CD4-positive, alpha-beta T cell treated with Interleukin-1 beta for 1 hour (primary cell): ENCODE results near the gene SMIM41.

Source experiments
- DNase-seq, 2 donors: peaks; one replicate each; pipeline ENCODE4 v3.0.0-alpha.2; 2020 to 2022

The SMIM41 gene

GRCh38 chr12:52079576-52080402 is at the start of gene SMIM41:
SMIM41 (plus strand) TSS chr12:52079704; CDS start chr12:52079780, 76 bp downstream.
- no peak for DNase-seq

GRCh38 chr12:52032446-52032803 is 47.1 kb upstream of the SMIM41 start:
- peak in 1 of 2 donors; percentile 24 for DNase-seq

DNA sequence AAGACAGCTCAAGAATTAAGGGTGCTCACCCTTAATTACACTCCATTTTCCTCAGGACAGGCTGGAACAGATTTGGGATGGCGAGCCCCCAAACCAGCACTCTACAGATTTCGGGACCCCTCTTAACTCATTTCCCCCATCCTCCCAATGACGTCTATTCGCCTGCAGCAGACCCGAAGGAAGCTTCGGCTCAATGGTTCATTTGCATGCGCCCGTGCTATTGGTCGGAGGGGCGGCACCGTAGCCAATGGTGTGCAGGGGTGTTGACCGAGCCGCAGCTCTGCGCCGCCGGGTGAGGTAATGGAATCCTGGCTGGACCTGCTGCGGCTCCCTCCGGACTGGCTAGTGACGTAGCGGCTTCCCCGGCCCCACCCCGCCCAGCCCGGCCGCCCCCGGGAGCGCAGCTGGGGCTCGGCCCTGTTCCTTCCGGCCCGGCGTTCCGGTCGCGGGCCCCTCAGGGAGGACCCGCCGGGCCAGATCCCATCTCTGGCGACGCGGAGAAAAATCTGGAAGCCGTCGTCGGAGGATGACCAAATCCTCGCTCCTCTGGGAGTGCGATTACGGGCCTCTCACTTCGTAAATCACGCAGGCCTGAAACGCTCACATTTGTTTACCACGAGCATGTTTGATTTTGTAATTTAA is 46.6 kb upstream of the SMIM41 start:
- DNase-seq: peak; percentile 91 to 95

DNA sequence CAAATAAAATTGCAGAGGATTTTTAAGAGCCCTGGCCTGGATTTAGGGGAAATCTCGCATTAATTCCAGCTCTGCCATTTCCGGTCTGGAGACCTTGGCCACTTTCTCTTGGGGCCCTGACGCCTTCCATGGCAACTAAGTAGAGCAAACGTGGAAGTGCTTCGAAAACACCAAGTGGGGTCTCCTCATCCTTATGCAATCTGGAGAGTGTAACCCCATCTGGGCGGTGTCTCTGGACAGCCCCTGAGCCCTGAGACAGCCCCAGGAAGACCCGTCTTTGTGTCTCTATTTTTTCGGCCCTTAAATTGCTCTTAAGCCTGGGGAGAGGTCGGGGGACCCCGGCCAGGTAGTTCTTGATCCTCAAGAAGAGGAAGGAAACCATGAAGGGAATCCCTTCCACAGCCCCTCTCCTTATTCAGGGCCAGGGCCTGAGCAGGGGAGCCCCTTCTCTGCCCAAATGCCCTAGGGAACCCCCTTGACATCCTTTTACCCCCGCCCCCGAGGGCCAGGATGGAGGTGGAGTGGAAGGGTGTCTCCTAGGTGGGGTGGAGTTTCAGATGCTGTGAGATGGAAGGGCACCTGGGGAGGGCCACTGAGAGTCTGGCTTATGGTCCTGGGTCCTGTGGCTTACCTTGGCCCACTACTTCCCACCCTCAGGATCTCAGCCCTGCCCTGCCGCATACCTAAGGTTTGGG is 45.9 kb upstream of the SMIM41 start:
- peak in 1 of 2 donors; percentile 31 for DNase-seq

- DNase-seq: no peak
Measured at GRCh38 chr12:52035190-52035589, 44.3 kb upstream of the SMIM41 start.

DNA sequence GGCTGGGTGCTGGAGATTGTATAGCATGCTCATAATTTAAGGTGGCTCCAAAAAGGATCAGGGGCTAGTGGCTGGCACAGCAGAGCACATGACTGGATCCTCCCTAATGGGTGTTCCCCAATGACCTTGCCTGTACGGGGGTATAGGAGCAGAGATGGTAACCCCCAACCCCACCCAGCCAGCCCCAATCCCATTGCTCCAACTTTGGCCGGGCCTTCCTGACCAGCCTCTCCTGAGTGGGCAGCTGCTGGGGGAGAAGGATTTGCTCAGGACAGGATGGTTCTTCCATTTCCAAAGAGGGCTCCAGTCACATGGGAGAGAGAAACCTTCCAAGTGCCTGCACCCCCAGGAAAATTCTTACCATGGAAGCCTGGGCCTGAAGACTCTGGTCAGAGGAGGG is 43.6 kb upstream of the SMIM41 start:
- DNase-seq: no peak

- DNase-seq: peak; percentile 95
Measured at GRCh38 chr12:52036587-52037171, 42.8 kb upstream of the SMIM41 start.

- no peak for DNase-seq
Measured at GRCh38 chr12:52037248-52037861, 42.1 kb upstream of the SMIM41 start.

- DNase-seq: no peak
Measured at GRCh38 chr12:52038447-52038846, 41.1 kb upstream of the SMIM41 start.

GRCh38 chr12:52041035-52041434 is 38.5 kb upstream of the SMIM41 start:
- no peak for DNase-seq

- peak; percentile 81 for DNase-seq
Measured at GRCh38 chr12:52041695-52042123, 37.8 kb upstream of the SMIM41 start.

- DNase-seq: no peak
Measured at GRCh38 chr12:52042706-52043385, 36.7 kb upstream of the SMIM41 start.

GRCh38 chr12:52043386-52044212 is 35.9 kb upstream of the SMIM41 start:
- no peak for DNase-seq

GRCh38 chr12:52044292-52044983 is 35.1 kb upstream of the SMIM41 start:
- no peak for DNase-seq

DNA sequence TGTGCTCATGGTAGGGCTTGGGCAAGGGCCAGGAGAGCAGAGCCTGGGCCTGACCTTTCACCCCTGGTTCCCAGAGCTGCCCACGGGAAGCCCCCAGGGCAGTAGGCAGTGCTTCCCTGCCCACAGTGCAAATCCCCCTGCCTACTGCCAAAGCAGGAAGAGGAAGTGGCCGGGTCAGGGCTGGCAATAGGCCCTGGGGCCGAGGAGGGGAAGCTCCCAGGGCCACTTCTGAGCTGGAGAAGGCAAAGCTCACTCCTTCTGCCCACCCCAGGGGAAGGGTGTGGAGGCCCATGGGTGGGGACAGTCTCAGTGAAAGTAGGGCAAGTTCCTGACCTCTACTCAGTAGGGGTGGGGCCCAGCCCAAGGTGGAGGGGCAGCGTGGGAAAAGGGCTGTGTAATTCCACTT is 33.7 kb upstream of the SMIM41 start:
- peak in 1 of 2 donors; percentile 71 for DNase-seq

DNA sequence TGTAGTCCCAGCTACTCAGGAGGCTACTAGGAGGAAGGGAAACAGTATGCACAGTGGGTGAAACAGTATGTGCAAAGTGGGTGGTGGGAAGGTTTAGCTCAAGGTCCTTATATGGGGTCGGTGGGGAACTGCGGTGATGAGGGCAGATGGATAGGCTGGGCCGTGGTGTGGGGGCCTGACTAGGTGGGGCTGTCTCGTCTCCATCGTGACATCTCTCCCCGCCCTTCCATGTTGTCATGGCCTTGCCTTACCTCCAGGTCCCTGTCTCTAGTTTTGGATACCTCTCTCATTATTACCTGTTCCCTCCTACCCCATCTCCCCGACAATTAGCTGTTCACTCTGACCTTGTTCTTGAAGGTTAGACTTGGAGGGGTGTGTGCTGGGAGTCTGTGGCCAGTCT is 32.6 kb upstream of the SMIM41 start:
- DNase-seq: no peak

DNA sequence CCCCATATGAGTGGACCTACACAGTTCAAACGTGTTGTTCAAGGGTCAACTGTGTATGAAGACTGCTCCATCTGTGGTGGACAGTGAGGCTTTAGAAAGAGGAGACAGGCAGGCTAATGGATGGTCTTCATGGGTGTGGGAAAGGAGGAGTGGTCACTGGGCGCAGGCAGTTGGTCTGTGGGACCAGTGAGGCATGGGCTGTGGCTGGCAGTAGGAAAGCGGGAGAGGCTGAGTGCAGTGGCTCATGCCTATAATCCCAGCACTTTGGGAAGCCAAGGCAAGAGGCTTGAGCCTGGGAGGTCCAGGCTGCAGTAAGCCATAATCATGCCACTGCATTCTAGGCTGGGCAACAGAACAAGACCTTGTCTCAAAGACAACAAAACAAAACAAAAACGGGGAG is 30.2 kb upstream of the SMIM41 start:
- DNase-seq: no peak

GRCh38 chr12:52049688-52050087 is 29.8 kb upstream of the SMIM41 start:
- no peak for DNase-seq

- peak; percentile 70 to 80 for DNase-seq
Measured at GRCh38 chr12:52050116-52050757, 29.3 kb upstream of the SMIM41 start.
